Erythroblast (primary cell): ENCODE results near the gene SDR42E1.

Experiments
- GATA1 ChIP-seq: IDR thresholded peaks from 2 replicates; pipeline ENCODE4 v1.6.1; 2011; ENCODE audit warnings: low read depth, mild to moderate bottlenecking, control low read depth, low read length, moderate library complexity
- POLR2A ChIP-seq: IDR thresholded peaks from 2 replicates; pipeline ENCODE4 v1.6.1; 2011; ENCODE audit warnings: mild to moderate bottlenecking, low read length

GRCh38 chr16:82023206-82023605, 11.9 kb upstream of the SDR42E1 start:
- no peak for TF ChIP-seq POLR2A
- TF ChIP-seq GATA1: no peak
